Measurements from ENCODE around the gene SOWAHA. TPM values are rescaled to one million over a fixed set of nuclear protein-coding genes. Genes with fewer than 3 reads are reported as not detected.
A peak's percentile ranks its signal among the peaks of the same experiment; 100 is the strongest.

SOWAHA gene
- total RNA-seq, 1 donor from 2014 or later: 0.21 TPM

DNA sequence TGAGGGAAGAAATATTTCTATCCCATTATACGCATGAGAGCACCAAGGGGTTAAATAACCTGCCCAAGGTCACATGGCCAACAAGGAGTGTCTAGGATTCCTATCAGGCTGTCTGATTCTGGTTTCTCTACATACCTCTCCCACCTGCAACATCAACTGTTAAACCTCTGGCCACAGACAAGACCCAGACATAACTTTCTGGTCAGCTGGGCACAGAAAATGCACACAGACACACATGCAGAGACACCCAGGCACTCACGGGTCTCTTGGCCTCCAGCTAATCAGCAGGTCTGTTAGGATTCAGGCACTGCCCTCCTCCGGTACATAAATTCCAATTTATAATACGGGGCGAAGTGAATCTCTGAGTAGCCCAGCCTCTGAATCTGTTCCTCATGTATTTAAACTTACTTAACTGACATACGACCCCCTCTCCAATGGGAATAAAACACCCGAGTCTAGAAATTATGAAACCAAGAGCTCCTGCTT lies 37.6 kb upstream of the SOWAHA start:
- H3K4me3 ChIP-seq (ENCODE audit: low read depth, low read length): peak overlapping the region; percentile 85

GRCh38 chr5:132776131-132776937 lies 36.8 kb upstream of the SOWAHA start:
- Histone ChIP-seq H3K4me3 (ENCODE audit: low read depth, low read length) (peak overlapping the region; percentile 85), H3K36me3 (ENCODE audit: control insufficient read depth, insufficient read depth, low read length) (no peaks in the 10 kb centered on the region), H3K27me3 (ENCODE audit: control insufficient read depth, insufficient read depth, low read length) (no peaks in the 10 kb centered on the region)
- DNase-seq (ENCODE audit: low read depth): no peak
- no peak for TF ChIP-seq CTCF (IDR thresholded peaks at IDR 0.05; ENCODE audit: insufficient read depth, low read length, poor library complexity, severe bottlenecking)

More for the DNA sequence above, 37.6 kb upstream of the SOWAHA start:
- no peak for TF ChIP-seq CTCF (IDR thresholded peaks at IDR 0.05; ENCODE audit: insufficient read depth, low read length, poor library complexity, severe bottlenecking)
- DNase-seq (ENCODE audit: low read depth): peak; percentile 92
- Histone ChIP-seq H3K36me3 (ENCODE audit: control insufficient read depth, insufficient read depth, low read length) (no peaks in the 10 kb centered on the region), H3K27me3 (ENCODE audit: control insufficient read depth, insufficient read depth, low read length) (no peaks in the 10 kb centered on the region)

GRCh38 chr5:132776938-132777208 lies 36.2 kb upstream of the SOWAHA start:
- H3K36me3 ChIP-seq (ENCODE audit: control insufficient read depth, insufficient read depth, low read length): no peaks in the 10 kb centered on the region
- no peak for DNase-seq (ENCODE audit: low read depth)
- no peak for TF ChIP-seq CTCF (IDR thresholded peaks at IDR 0.05; ENCODE audit: insufficient read depth, low read length, poor library complexity, severe bottlenecking)
- H3K27me3 ChIP-seq (ENCODE audit: control insufficient read depth, insufficient read depth, low read length): no peaks in the 10 kb centered on the region
- peak overlapping the region; percentile 85 for H3K4me3 ChIP-seq (ENCODE audit: low read depth, low read length)

- H3K4me3 ChIP-seq (ENCODE audit: low read depth, low read length): peak within 1 kb of the TSS; percentile 85
- H3K27me3 ChIP-seq (ENCODE audit: control insufficient read depth, insufficient read depth, low read length): no peaks in the 10 kb centered on the region
- no peaks in the 10 kb centered on the region for H3K36me3 ChIP-seq (ENCODE audit: control insufficient read depth, insufficient read depth, low read length)
- TF ChIP-seq CTCF (IDR thresholded peaks at IDR 0.05; ENCODE audit: insufficient read depth, low read length, poor library complexity, severe bottlenecking): no peak
- DNase-seq (ENCODE audit: low read depth): no peak
Measured at GRCh38 chr5:132777209-132778069, 35.7 kb upstream of the SOWAHA start, which contains the start of gene SEPTIN8. TSS of gene SEPTIN8 (minus strand) at chr5:132777239. CDS start at chr5:132777137, 102 bp downstream.

GRCh38 chr5:132778129-132778528 lies 35.0 kb upstream of the SOWAHA start:
- H3K36me3 ChIP-seq (ENCODE audit: control insufficient read depth, insufficient read depth, low read length): no peaks in the 10 kb centered on the region
- H3K27me3 ChIP-seq (ENCODE audit: control insufficient read depth, insufficient read depth, low read length): no peaks in the 10 kb centered on the region
- no peak for TF ChIP-seq CTCF (IDR thresholded peaks at IDR 0.05; ENCODE audit: insufficient read depth, low read length, poor library complexity, severe bottlenecking)
- peak overlapping the region; percentile 85 for H3K4me3 ChIP-seq (ENCODE audit: low read depth, low read length)
- no peak for DNase-seq (ENCODE audit: low read depth)

Measured in kidney epithelial cell (primary cell).